Stimulated activated CD4-positive, alpha-beta T cell treated with anti-CD3 and anti-CD28 coated beads, Interleukin-4, amount 100 ng/mL, for 1 hour (primary cell): Measurements from ENCODE around the gene CNKSR2.

ENCODE experiments used
- DNase-seq: peaks from one replicate; pipeline ENCODE4 v3.0.0-alpha.2; 2020

The CNKSR2 gene

GRCh38 chrX:21691512-21692018 lies 317.3 kb downstream of the CNKSR2 start:
- DNase-seq, result no peak

DNA sequence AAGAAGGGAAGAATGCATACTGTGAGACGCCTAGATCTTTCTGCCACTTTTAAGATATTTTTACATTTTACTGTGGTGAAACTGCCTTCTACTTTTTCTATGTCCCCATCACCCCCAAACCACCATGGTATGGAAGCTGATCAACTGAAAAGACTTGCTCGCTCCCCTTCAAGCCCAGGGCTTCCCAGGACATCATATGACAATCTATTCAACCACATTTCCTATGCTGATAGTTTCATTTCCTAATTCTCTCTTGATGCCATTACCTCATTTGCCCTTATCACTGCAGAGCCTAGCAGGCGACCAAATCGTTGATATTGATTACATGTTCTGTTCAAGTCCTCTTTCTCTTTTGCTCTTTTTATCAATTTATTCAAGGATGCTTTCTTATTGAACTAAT lies 324.1 kb downstream of the CNKSR2 start:
- no peak for DNase-seq

DNA sequence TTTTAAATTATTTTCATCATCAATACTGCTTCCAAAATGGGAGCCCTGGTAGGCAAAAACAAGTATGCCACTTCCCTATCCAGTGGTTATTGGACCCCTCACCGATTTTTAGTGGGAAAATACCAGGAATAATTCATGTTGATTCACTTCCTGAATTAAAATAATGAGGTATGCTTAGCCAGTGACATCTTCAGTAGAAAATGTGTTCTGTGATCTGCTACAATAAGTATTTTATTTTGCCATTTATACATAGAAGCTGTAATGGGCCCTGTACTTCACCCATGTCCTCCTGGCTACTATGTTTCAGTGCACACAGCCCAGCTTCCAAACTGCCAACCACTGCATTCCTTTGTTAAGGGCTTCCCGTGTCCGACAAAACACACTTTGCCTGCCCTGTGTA lies 324.9 kb downstream of the CNKSR2 start:
- no peak for DNase-seq

- no peak for DNase-seq
These were observed 326.1 kb downstream of the CNKSR2 start for GRCh38 chrX:21700275-21700674.

DNA sequence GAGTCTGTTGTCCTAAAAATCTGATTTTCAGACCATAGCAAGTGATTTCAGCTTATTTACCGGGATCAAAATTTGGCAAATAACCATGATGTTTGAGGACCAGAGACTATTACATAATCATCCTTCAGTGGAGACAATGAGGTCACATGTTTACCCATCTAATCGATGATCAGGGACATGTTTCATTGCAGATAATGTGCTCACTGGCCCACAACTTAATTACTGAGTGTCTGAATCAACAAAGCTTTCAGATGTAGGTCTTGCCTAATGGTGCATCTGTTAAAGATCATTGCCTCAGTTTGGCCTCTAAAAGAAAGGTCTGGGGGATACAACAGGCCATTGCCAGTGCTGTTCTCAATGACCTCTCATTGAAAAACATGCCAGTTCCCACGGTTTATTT lies 326.7 kb downstream of the CNKSR2 start:
- no peak for DNase-seq

DNA sequence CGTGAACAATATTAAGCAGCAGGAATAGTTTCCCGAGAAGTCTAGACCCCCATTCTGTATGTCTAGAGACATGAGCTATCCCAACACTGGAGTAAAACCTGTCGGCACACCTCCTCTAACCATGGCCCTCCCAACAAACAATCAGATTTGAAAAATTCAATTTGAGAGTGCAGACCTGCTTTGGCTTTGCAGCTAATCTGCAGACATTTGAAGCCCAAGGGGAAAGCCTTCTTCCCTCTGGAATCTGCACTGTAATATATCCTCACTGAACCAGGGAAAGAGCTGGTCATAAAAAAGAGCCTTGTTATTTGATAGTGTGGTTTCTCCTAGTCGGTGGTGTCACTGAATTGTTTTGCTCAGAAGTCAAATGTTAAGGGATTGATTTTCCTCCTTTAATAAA lies 328.5 kb downstream of the CNKSR2 start:
- no peak for DNase-seq
